ENCODE data around the gene IQGAP2.

Gene IQGAP2

GRCh38 chr5:76582230-76583162, 179.4 kb downstream of the IQGAP2 start:
- peak; percentile 95 for DNase-seq

- peak; percentile 50 for DNase-seq
Measured at GRCh38 chr5:76583163-76584047, 180.3 kb downstream of the IQGAP2 start.

GRCh38 chr5:76585783-76586217, 182.7 kb downstream of the IQGAP2 start:
- DNase-seq, result no peak

GRCh38 chr5:76586531-76586930, 183.4 kb downstream of the IQGAP2 start:
- no peak for DNase-seq

GRCh38 chr5:76590027-76590426, 186.9 kb downstream of the IQGAP2 start:
- peak; percentile 74 for DNase-seq

GRCh38 chr5:76591366-76591765, 188.3 kb downstream of the IQGAP2 start:
- no peak for DNase-seq

DNA sequence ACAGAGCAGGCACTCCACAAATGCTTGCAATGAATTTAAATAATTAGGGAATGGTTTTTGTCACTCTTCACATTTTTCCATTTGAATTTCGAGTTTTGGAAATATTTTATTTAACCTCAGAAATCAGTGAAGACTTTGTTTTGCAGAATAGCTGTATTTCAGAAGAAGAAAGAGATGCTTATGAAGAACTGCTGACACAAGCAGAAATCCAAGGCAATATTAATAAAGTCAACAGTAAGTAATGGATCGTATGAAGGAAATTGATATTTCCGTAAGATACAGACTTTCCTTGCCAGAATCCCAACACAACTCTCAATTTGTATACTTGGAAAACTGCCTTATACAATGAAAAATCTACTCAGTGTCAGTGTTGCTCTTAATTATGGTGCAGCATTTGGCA, 189.6 kb downstream of the IQGAP2 start:
- no peak for DNase-seq

- no peak for DNase-seq
Measured at GRCh38 chr5:76594107-76594506, 191.0 kb downstream of the IQGAP2 start.

DNA sequence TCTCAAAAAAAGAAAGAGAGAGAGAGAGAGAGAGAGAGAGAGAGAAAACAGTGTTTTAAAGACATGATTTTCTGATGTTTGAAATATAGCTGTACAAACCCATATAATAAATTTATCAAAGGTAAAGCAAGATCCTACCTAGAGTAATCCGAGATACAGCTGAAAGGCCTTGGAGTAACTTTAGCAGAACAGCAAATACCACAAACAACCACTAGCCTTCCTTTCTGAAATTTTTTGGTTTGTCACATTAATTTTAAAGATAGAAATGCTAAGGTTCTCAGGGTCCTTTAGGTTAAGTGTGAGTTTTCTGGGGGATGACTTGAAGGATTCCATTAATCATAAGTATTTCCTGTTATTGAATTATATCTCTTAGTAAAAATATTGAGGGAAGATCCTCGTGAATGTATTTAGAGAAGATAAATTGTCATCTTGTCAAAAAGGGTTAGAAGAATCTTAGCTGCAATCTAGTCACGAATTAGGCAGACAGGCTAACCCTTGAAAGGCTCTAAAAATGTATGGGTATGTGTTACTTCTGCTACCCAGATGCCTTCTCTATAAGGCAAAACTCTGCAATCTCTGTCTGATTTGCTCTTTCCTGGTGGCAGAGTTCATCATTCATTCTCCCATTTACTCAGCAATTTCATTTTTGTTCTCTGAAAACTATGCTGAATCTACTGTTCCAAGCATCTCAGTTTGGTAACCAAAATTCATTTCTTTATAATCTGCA, 192.8 kb downstream of the IQGAP2 start:
- no peak for DNase-seq

GRCh38 chr5:76598531-76598930, 195.4 kb downstream of the IQGAP2 start:
- no peak for DNase-seq

- DNase-seq, result no peak
Measured at GRCh38 chr5:76600716-76601115, 197.6 kb downstream of the IQGAP2 start.

- DNase-seq, result peak; percentile 70
Measured at GRCh38 chr5:76601470-76601869, 198.4 kb downstream of the IQGAP2 start.

- DNase-seq, result no peak
Measured at GRCh38 chr5:76602094-76602726, 199.1 kb downstream of the IQGAP2 start.

- peak; percentile 37 for DNase-seq
Measured at GRCh38 chr5:76603991-76604390, 200.9 kb downstream of the IQGAP2 start.

DNA sequence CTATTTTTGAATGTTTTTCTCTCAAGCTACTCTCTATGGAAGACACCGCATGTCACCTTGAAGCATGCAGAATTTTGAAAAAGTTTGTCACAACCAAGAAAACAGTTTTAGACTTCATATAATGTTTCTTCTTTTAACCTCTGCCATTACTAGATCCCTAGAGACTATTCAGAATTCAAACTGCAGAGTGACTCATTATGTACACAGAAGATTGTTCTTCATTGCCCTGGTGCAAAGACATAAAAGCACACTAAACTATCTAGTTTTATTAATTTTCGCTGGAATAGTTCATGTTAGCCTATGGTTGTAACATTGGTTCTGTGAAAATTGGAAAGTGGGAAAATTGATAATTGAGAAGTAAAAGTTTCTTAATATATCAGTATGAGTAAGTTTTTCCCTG, 201.8 kb downstream of the IQGAP2 start:
- DNase-seq, result no peak

DNA sequence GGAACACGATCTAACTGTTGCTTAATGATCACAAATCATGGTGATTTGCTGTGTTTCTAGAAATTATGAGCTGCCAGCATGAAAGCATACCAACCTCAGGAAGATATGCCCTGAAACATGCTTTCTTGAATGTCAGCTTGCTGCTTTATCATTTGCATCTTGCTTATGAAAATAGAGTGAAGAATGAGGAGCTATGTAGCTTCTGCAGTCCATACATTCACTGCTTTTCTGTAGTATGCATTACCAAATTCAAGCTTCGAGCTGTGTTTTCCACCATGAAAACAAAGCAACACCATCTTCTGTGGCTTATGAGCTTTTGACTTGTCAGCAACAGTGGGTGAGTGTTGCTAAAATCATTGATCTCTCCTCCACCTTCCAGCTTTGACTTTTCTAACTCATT, 203.6 kb downstream of the IQGAP2 start:
- DNase-seq, result no peak

GRCh38 chr5:76607353-76607871, 204.3 kb downstream of the IQGAP2 start:
- DNase-seq, result no peak

DNA sequence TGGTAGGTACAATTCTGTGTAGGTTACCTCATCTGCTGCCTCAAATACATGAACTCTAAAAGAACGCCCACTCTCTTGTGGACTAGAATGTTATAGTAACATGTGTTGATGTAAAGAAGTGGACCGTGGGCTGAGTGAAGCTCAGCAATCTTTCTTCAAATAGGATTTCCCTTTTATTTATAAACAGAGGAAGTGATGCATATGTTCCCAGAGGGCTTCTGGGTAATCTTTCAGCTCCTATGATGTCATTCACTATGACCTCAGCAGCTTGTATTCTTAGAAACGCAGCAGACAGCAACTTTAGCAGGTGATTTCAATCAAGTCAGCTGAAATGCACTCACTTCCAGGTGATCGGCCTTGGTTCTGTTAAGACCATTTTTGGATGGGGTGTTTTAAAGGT, 205.7 kb downstream of the IQGAP2 start:
- peak; percentile 85 for DNase-seq

DNA sequence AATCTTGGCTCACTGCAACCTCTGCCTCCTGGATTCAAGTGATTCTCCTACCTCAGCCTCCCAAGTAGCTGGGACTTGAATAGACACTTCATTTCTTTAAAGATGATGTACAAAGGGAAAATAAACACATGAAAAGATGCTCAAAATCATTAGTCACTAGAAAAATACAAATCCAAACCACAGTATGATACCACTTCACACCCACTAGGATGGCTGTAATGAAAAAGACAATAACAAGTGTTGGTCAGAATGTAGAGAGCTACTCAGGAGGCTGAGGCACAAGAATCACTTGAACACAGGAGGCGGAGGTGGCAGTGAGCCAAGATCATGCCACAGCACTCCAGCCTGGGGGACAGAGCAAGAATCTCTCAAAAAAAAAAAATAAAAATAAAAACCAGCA, 207.1 kb downstream of the IQGAP2 start:
- no peak for DNase-seq

DNA sequence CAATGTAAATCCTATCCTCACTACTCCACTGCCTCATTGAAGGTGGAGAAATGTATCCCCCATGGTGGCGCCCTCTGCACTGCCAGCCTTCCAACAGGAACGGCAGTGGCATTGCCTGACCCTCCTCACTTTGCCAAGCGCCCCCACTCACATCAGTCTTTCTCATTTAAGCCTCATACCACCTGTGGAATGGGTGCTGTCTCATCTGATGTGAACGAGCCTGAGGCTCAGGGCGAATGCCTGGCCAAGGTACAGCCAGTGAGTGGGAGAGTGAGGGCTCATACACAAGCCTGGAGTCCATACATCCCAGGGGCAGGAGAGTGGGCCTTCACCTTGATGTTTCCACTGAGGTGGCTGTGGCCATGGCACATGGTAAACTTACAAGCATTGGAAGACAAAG, 209.9 kb downstream of the IQGAP2 start:
- no peak for DNase-seq

GRCh38 chr5:76615759-76616158, 212.7 kb downstream of the IQGAP2 start:
- DNase-seq, result no peak

DNA sequence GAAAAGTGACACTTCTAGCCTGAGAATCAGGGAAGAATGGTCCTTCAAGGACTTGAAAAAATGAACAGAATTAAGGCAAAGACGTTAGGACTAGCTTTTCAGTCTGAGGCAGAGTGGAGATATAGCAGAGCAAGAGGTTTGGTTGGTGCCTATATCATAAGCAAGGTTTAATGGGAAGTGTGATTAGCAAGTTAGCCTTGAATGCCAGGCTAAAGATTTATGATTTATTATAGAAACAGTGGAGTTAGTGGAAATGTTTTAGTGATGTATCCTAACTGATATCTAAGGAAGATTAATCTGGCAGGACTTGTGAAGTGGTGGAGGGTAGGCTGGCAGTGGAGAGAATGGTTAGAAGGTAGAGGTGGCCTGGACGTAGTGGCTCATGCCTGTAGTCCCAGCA, 213.1 kb downstream of the IQGAP2 start:
- no peak for DNase-seq

Measured in suppressor macrophage treated with lipopolysaccharide for 4 hours (primary cell).